Natural killer cell (primary cell): Measurements from ENCODE around the gene ARNT2. TPM values are rescaled to one million over a fixed set of nuclear protein-coding genes. Genes with fewer than 3 reads are reported as not detected.

ENCODE experiments used
- ATAC-seq, 3 donors: fragments of 150-1000 bp in 2 of 3; fragments of 200-7000 bp in 1 of 3; cut with Tn5 transposase; 1 replicate in 1 of 3; 2 replicates in 2 of 3; pipeline ENCODE4 v1.10.0; 2021; ENCODE audit warnings: mild to moderate bottlenecking in 2 of 3, moderate library complexity in 2 of 3
- DNase-seq, 2 donors: peaks; one replicate each; pipeline versions ENCODE4 v3.0.0 to v3.0.0-alpha.2; 2013 to 2021; ENCODE audit warnings: mixed read lengths in 1 of 2
- H3K27ac ChIP-seq: one replicate; pipeline ENCODE4 v1.5.1; 2013; ENCODE audit warnings: mild to moderate bottlenecking, low read length
- H3K27me3 ChIP-seq: one replicate; pipeline ENCODE4 v1.6.1; 2013; ENCODE audit warnings: low read length; ENCODE audit not compliant: control insufficient read depth, insufficient read depth
- H3K36me3 ChIP-seq: one replicate; pipeline ENCODE4 v1.6.1; 2013; ENCODE audit warnings: low read length; ENCODE audit not compliant: control insufficient read depth, insufficient read depth
- H3K4me1 ChIP-seq: one replicate; pipeline ENCODE4 v1.6.1; 2013; ENCODE audit warnings: low read length; ENCODE audit not compliant: control insufficient read depth, insufficient read depth
- H3K4me3 ChIP-seq: one replicate; pipeline ENCODE4 v1.5.1; 2013; ENCODE audit warnings: low read length
- H3K9me3 ChIP-seq: one replicate; pipeline ENCODE4 v1.6.1; 2013; ENCODE audit warnings: low read length; ENCODE audit not compliant: control insufficient read depth, insufficient read depth
- H3K27ac Mint-ChIP-seq, 2 donors: one replicate each; pipeline ENCODE4 v1.8.0; 2022; ENCODE audit warnings: mild to moderate bottlenecking in 2 of 2, mixed read lengths in 2 of 2, moderate library complexity in 1 of 2
- H3K27me3 Mint-ChIP-seq, 2 donors: one replicate each; pipeline ENCODE4 v1.8.0; 2022; ENCODE audit warnings: low read depth in 2 of 2, mixed read lengths in 2 of 2
- H3K36me3 Mint-ChIP-seq: one replicate; pipeline ENCODE4 v1.8.0; 2022; ENCODE audit warnings: mixed read lengths
- H3K4me1 Mint-ChIP-seq, 2 donors: one replicate each; pipeline ENCODE4 v1.8.0; 2022; ENCODE audit warnings: mixed read lengths in 2 of 2
- H3K4me3 Mint-ChIP-seq: one replicate; pipeline ENCODE4 v1.8.0; 2022; ENCODE audit warnings: mild to moderate bottlenecking, moderate library complexity, mixed read lengths
- H3K9me3 Mint-ChIP-seq, 2 donors: one replicate each; pipeline ENCODE4 v1.8.0; 2022; ENCODE audit warnings: mixed read lengths in 2 of 2
- CTCF ChIP-seq: fragments of 200-600 bp; IDR thresholded peaks from one replicate; pipeline ENCODE4 v1.8.0; 2022; ENCODE audit warnings: antibody characterized with exemption
- WGBS: methylation state at CpG from one replicate; pipeline ENCODE4 v1.1.7; 2013; ENCODE audit warnings: missing lambda C conversion rate; ENCODE audit not compliant: insufficient coverage; 5-methylcytosine and 5-hydroxymethylcytosine counted together
- intact Hi-C: fragments of 100-400 bp; cut with micrococcal nuclease; formaldehyde crosslinking; loops from one replicate; pipeline ENCODE4 v1.14.2; 2022
- total RNA-seq, 4 donors: library from RNA; stranded (reverse); fragments of 120-200 nt in 1 of 4; gene quantifications; one replicate each; pipeline versions ENCODE4 v1.2.3 to v1.2.4, GENCODE V29; 2013 to 2022

The ARNT2 gene
- total RNA-seq, 3 donors from 2014 or later (not counting 1 experiment from before 2014, with no cell fraction given) = not detected

GRCh38 chr15:80497221-80497620 is 93.0 kb downstream of the ARNT2 start:
- Mint-ChIP-seq H3K9me3 (no peaks in the 10 kb centered on the region), H3K4me3 (no peak overlapping the region), H3K27me3 (peaks cover 0 to 6% of the 10 kb centered on the region in 2 donors), H3K27ac (no peak overlapping the region), H3K4me1 (no peaks in the 10 kb centered on the region), H3K36me3 (no peaks in the 10 kb centered on the region)
- Histone ChIP-seq H3K9me3 (no peaks in the 10 kb centered on the region), H3K4me3 (no peak overlapping the region), H3K4me1 (no peaks in the 10 kb centered on the region), H3K27me3 (no peaks in the 10 kb centered on the region), H3K36me3 (no peaks in the 10 kb centered on the region), H3K27ac (no peak overlapping the region)
- intact Hi-C loops = no loop called here
- 94% methylated on average over 1 of the region's 1 CpG for WGBS
- TF ChIP-seq CTCF = no peak
- no peak for ATAC-seq
- DNase-seq = no peak

DNA sequence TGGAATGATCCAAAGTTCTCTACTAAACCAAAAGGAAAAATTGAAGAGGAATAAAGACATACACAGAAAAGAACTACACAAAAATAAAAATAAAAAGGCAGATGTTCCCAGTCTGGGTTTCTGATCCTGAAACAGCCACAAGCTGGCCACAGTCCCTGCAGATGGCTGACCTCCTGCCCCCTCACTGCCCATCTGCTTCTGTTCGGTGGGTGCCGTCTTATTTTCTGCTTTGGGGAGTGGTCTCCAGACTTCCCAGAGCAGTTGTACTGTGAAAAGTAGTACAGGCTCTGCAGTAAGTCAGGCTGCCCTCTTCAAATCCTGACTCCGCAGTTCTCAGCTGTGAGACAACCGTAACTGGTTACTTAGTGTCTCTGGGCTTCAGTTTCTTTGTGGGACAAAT is 94.5 kb downstream of the ARNT2 start:
- no peak for TF ChIP-seq CTCF
- Mint-ChIP-seq H3K27me3 (peaks cover 0 to 11% of the 10 kb centered on the region in 2 donors), H3K9me3 (no peaks in the 10 kb centered on the region), H3K36me3 (no peaks in the 10 kb centered on the region), H3K27ac (no peak overlapping the region), H3K4me1 (no peaks in the 10 kb centered on the region), H3K4me3 (no peak overlapping the region)
- intact Hi-C loops = no loop called here
- no peak for ATAC-seq
- Histone ChIP-seq H3K27ac (no peak overlapping the region), H3K27me3 (no peaks in the 10 kb centered on the region), H3K4me1 (no peaks in the 10 kb centered on the region), H3K4me3 (no peak overlapping the region), H3K9me3 (no peaks in the 10 kb centered on the region), H3K36me3 (no peaks in the 10 kb centered on the region)
- no peak for DNase-seq
- whole genome bisulfite sequencing = 95% methylated on average over 4 of the region's 4 CpGs

DNA sequence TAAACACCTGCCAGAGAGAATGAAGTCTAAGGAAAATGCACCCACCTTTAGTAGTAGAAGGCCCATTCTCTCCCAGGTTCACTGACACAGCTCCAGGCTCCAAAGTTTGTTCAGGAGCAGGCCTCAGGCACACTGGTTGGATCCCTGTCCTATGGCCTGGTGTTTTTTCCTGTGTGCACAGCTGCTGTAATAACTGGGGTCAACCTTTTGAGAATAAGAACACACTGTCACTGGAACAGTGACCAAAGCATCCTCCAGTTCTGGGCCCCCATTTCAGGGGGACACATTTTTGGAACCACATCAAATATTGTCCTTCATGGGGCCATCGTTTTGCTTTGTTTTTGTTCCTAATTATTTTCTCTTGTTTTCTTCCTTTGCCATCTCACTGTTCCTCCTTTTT is 95.8 kb downstream of the ARNT2 start:
- Histone ChIP-seq H3K36me3 (no peaks in the 10 kb centered on the region), H3K27ac (no peak overlapping the region), H3K4me3 (no peak overlapping the region), H3K27me3 (no peaks in the 10 kb centered on the region), H3K4me1 (no peaks in the 10 kb centered on the region), H3K9me3 (no peaks in the 10 kb centered on the region)
- ATAC-seq (no peak), DNase-seq (no peak)
- Mint-ChIP-seq H3K36me3 (no peaks in the 10 kb centered on the region), H3K4me3 (no peak overlapping the region), H3K9me3 (no peaks in the 10 kb centered on the region), H3K4me1 (no peaks in the 10 kb centered on the region), H3K27me3 (peaks cover 0 to 11% of the 10 kb centered on the region in 2 donors), H3K27ac (no peak overlapping the region)
- TF ChIP-seq CTCF = no peak
- intact Hi-C loops = no loop called here
- WGBS = 75% methylated on average over 1 of the region's 1 CpG

- Histone ChIP-seq H3K27ac (no peak overlapping the region), H3K4me1 (no peaks in the 10 kb centered on the region), H3K4me3 (no peak overlapping the region), H3K9me3 (no peaks in the 10 kb centered on the region), H3K27me3 (no peaks in the 10 kb centered on the region), H3K36me3 (no peaks in the 10 kb centered on the region)
- 82% methylated on average over 8 of the region's 8 CpGs for WGBS
- Mint-ChIP-seq H3K27ac (no peak overlapping the region), H3K27me3 (peaks cover 0 to 6% of the 10 kb centered on the region in 2 donors), H3K4me1 (no peaks in the 10 kb centered on the region), H3K4me3 (no peak overlapping the region), H3K36me3 (no peaks in the 10 kb centered on the region), H3K9me3 (no peaks in the 10 kb centered on the region)
- no peak for TF ChIP-seq CTCF
- intact Hi-C loops = no loop called here
- DNase-seq (no peak), ATAC-seq (no peak)
Measured at GRCh38 chr15:80501476-80501875, 97.3 kb downstream of the ARNT2 start.
